ENCODE measurements around the gene ALDH3B1. TPM values are rescaled to one million over a fixed set of nuclear protein-coding genes. Genes with fewer than 3 reads are reported as not detected.

The ALDH3B1 gene
- polyA plus RNA-seq, 1 experiment: 24.0 TPM

GRCh38 chr11:68015467-68015866 lies 5.3 kb downstream of the ALDH3B1 start:
- no peaks in the 10 kb centered on the region for H3K27me3 ChIP-seq (ENCODE audit: control insufficient read depth, insufficient read depth, low read length)
- H3K9me3 ChIP-seq (ENCODE audit: control insufficient read depth, insufficient read depth, low read length): no peaks in the 10 kb centered on the region
- H3K4me3 ChIP-seq (ENCODE audit: low read depth, low read length): no peak overlapping the region
- POLR2A ChIA-PET: no interaction called here
- CTCF ChIA-PET: no interaction called here
- no peak overlapping the region for H3K27ac ChIP-seq (ENCODE audit: low read depth, low read length)
- no peak for TF ChIP-seq CTCF (IDR thresholded peaks at IDR 0.05; ENCODE audit: low read depth, low read length)
- DNase-seq (ENCODE audit: low read depth, low spot score): no peak

- Histone ChIP-seq H3K27ac (ENCODE audit: low read depth, low read length) (no peak overlapping the region), H3K4me3 (ENCODE audit: low read depth, low read length) (no peak overlapping the region), H3K9me3 (ENCODE audit: control insufficient read depth, insufficient read depth, low read length) (no peaks in the 10 kb centered on the region), H3K27me3 (ENCODE audit: control insufficient read depth, insufficient read depth, low read length) (no peaks in the 10 kb centered on the region)
- POLR2A ChIA-PET: no interaction called here
- CTCF ChIA-PET: no interaction called here
- DNase-seq (ENCODE audit: low read depth, low spot score): no peak
- TF ChIP-seq CTCF (IDR thresholded peaks at IDR 0.05; ENCODE audit: low read depth, low read length): no peak
These were observed 6.2 kb downstream of the ALDH3B1 start for GRCh38 chr11:68016161-68016903.

- DNase-seq (ENCODE audit: low read depth, low spot score): no peak
- CTCF ChIA-PET: no interaction called here
- Histone ChIP-seq H3K4me3 (ENCODE audit: low read depth, low read length) (no peak overlapping the region), H3K9me3 (ENCODE audit: control insufficient read depth, insufficient read depth, low read length) (no peaks in the 10 kb centered on the region), H3K27ac (ENCODE audit: low read depth, low read length) (no peak overlapping the region), H3K27me3 (ENCODE audit: control insufficient read depth, insufficient read depth, low read length) (no peaks in the 10 kb centered on the region)
- no peak for TF ChIP-seq CTCF (IDR thresholded peaks at IDR 0.05; ENCODE audit: low read depth, low read length)
- POLR2A ChIA-PET: no interaction called here
These were observed 7.0 kb downstream of the ALDH3B1 start for GRCh38 chr11:68016904-68017817.

- DNase-seq (ENCODE audit: low read depth, low spot score): no peak
- TF ChIP-seq CTCF (IDR thresholded peaks at IDR 0.05; ENCODE audit: low read depth, low read length): no peak
- CTCF ChIA-PET: no interaction called here
- H3K9me3 ChIP-seq (ENCODE audit: control insufficient read depth, insufficient read depth, low read length): no peaks in the 10 kb centered on the region
- H3K27me3 ChIP-seq (ENCODE audit: control insufficient read depth, insufficient read depth, low read length): no peaks in the 10 kb centered on the region
- POLR2A ChIA-PET: interaction anchor here (0.9 kb wide), 1 partner anchor 8 kb away, joined by 3 read pairs; the partner anchor contains the start of gene ALDH3B1
- no peak overlapping the region for H3K4me3 ChIP-seq (ENCODE audit: low read depth, low read length)
- no peak overlapping the region for H3K27ac ChIP-seq (ENCODE audit: low read depth, low read length)
These were observed 8.0 kb downstream of the ALDH3B1 start for GRCh38 chr11:68017980-68018729.
